DMS53 treated with DMSO at 0.1 percent for 48 hours (cell line): ENCODE data around the gene SHLD1.
"Not testable (repeated sequence)": the region's sequence is repeated elsewhere in the genome, so short reads cannot be mapped to it uniquely, and the experiment has no call there.

Experiments used
- DNase-seq: peaks from one replicate; lab custom pipeline; 2025; ENCODE audit not compliant: unreplicated experiment; lab: John Stamatoyannopoulos, UW

SHLD1 gene

GRCh38 chr20:5749952-5750779 is at the start of gene SHLD1:
SHLD1 (plus strand) TSS chr20:5750401; CDS start chr20:5772866, 22,465 bp downstream.
- peak; percentile 87 for DNase-seq

- not testable (repeated sequence) for DNase-seq
Observed at GRCh38 chr20:5702339-5702738, 47.9 kb upstream of the SHLD1 start.

GRCh38 chr20:5703681-5704101 is 46.5 kb upstream of the SHLD1 start:
- no peak for DNase-seq

GRCh38 chr20:5705827-5706226 is 44.4 kb upstream of the SHLD1 start:
- DNase-seq, result no peak

- DNase-seq, result no peak
Observed at GRCh38 chr20:5706797-5707196, 43.4 kb upstream of the SHLD1 start.

GRCh38 chr20:5710551-5710950 is 39.6 kb upstream of the SHLD1 start:
- DNase-seq, result no peak

- DNase-seq, result peak; percentile 88
Observed at GRCh38 chr20:5714261-5715041, 35.8 kb upstream of the SHLD1 start.

- DNase-seq, result no peak
Observed at GRCh38 chr20:5715071-5715841, 34.9 kb upstream of the SHLD1 start.

GRCh38 chr20:5716953-5717352 is 33.2 kb upstream of the SHLD1 start:
- DNase-seq, result no peak

- no peak for DNase-seq
Observed at GRCh38 chr20:5718896-5719595, 31.2 kb upstream of the SHLD1 start.

- DNase-seq, result peak; percentile 89
Observed at GRCh38 chr20:5719861-5720403, 30.3 kb upstream of the SHLD1 start.

- DNase-seq, result no peak
Observed at GRCh38 chr20:5720696-5721095, 29.5 kb upstream of the SHLD1 start.

- not testable (repeated sequence) for DNase-seq
Observed at GRCh38 chr20:5721356-5721755, 28.8 kb upstream of the SHLD1 start.

- no peak for DNase-seq
Observed at GRCh38 chr20:5722927-5723326, 27.3 kb upstream of the SHLD1 start.

GRCh38 chr20:5725183-5725463 is 25.1 kb upstream of the SHLD1 start:
- DNase-seq, result not testable (repeated sequence)

GRCh38 chr20:5727018-5727515 is 23.1 kb upstream of the SHLD1 start:
- no peak for DNase-seq

- no peak for DNase-seq
Observed at GRCh38 chr20:5729348-5729747, 20.9 kb upstream of the SHLD1 start.

- no peak for DNase-seq
Observed at GRCh38 chr20:5730131-5730530, 20.1 kb upstream of the SHLD1 start.

- no peak for DNase-seq
Observed at GRCh38 chr20:5731753-5732366, 18.3 kb upstream of the SHLD1 start.

GRCh38 chr20:5734602-5735001 is 15.6 kb upstream of the SHLD1 start:
- no peak for DNase-seq
